Lung (tissue), 12 donors: ENCODE results near the gene JADE1. TPM values are rescaled to one million over a fixed set of nuclear protein-coding genes. Genes with fewer than 3 reads are reported as not detected.

Experiments used
- ATAC-seq: fragments of 200-7000 bp; cut with Tn5 transposase; one replicate; pipeline ENCODE4 v1.9.1; 2020; ENCODE audit warnings: moderate number of reproducible peaks; ENCODE audit not compliant: insufficient read depth, low FRiP score
- DNase-seq, 3 donors: peaks; one replicate each; pipeline ENCODE4 v3.0.0-alpha.2; 2013 to 2017
- H3K27ac ChIP-seq, 2 donors: one replicate each; pipeline ENCODE4 v1.5.1; 2013; ENCODE audit warnings: mild to moderate bottlenecking in 2 of 2, moderate library complexity in 2 of 2, control low read depth in 1 of 2, inconsistent platforms in 1 of 2, low read depth in 1 of 2, low read length in 1 of 2
- H3K27me3 ChIP-seq, 3 donors: one replicate each; pipeline ENCODE4 v1.5.1; 2013; ENCODE audit warnings: low read length in 2 of 3; ENCODE audit not compliant: control insufficient read depth in 3 of 3, insufficient read depth in 3 of 3
- H3K36me3 ChIP-seq, 4 donors: one replicate each; pipeline ENCODE4 v1.5.1; 2013; ENCODE audit warnings: low read length in 4 of 4, mild to moderate bottlenecking in 1 of 4, moderate library complexity in 1 of 4; ENCODE audit not compliant: control insufficient read depth in 4 of 4, insufficient read depth in 4 of 4
- H3K4me1 ChIP-seq, 5 donors: one replicate each; pipeline ENCODE4 v1.5.1; 2013; ENCODE audit warnings: low read length in 5 of 5, mild to moderate bottlenecking in 2 of 5, moderate library complexity in 1 of 5; ENCODE audit not compliant: control insufficient read depth in 5 of 5, insufficient read depth in 5 of 5
- H3K4me3 ChIP-seq: one replicate; pipeline ENCODE4 v1.5.1; 2013; ENCODE audit warnings: mild to moderate bottlenecking, control low read depth, moderate library complexity
- H3K9ac ChIP-seq, 2 donors: one replicate each; pipeline ENCODE4 v1.5.1; 2013; ENCODE audit warnings: low read length in 2 of 2, control low read depth in 1 of 2; ENCODE audit not compliant: insufficient read depth in 1 of 2
- H3K9me3 ChIP-seq, 4 donors: one replicate each; pipeline ENCODE4 v1.5.1; 2013; ENCODE audit warnings: low read length in 3 of 4, mild to moderate bottlenecking in 1 of 4, moderate library complexity in 1 of 4; ENCODE audit not compliant: control insufficient read depth in 4 of 4, insufficient read depth in 3 of 4
- WGBS, 2 donors: extraction: QIAGEN DNeasy Blood & Tissue Kit; methylation state at CpG; one replicate each; pipeline ENCODE4 v1.1.7; 2013; 5-methylcytosine and 5-hydroxymethylcytosine counted together
- polyA plus RNA-seq, 2 donors: library from polyadenylated mRNA; stranded (reverse); fragments of 200-250 nt; gene quantifications; one replicate each; pipeline ENCODE4 v1.2.1, GENCODE V29; 2013
- total RNA-seq, 2 donors: library from RNA; depleted of rRNA in 1 of 2; stranded (reverse); fragments of >200 nt in 1 of 2; gene quantifications; one replicate each; pipeline ENCODE4 v1.2.1, GENCODE V29; 2014 to 2021
- TF ChIP-seq, protein P1 (sequence below): IDR thresholded peaks from 2 replicates; pipeline ENCODE4 v1.5.1; 2012; ENCODE audit warnings: mild to moderate bottlenecking; ENCODE audit errors: control extremely low read depth, extremely low read depth
- donor health status: control.
- donor health status: control.
- donor health status: Bipolar disorder and iron deficiency.
- donor health status: healthy.
- donor health status: DM: yes; HTN: yes; CAD: no.

JADE1 gene
- total and polyA plus RNA-seq, 4 donors, result 8.9 to 46.1 (median 17.5) TPM

DNA sequence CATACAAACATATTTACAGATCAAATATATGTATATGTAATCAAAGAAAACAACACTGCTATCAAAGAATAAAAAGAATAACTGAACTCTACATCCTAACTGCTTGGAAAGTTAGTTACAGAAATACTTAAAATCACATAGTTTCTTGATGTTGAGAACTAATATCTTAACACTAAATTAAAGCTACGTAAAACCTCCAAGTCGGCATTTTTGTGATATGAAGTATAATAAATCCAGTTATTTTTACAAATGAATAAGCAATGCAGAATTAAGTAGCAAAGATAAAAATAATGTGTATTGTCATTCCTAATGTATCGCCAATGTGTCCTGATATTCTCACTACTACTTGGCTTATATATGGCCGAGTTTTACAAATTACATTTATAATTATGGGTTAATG is 68.4 kb downstream of the JADE1 start:
- H3K27me3 ChIP-seq, result no peaks in the 10 kb centered on the region
- H3K9me3 ChIP-seq, result no peaks in the 10 kb centered on the region
- no peaks in the 10 kb centered on the region for H3K4me1 ChIP-seq
- TF ChIP-seq, protein P1, sequence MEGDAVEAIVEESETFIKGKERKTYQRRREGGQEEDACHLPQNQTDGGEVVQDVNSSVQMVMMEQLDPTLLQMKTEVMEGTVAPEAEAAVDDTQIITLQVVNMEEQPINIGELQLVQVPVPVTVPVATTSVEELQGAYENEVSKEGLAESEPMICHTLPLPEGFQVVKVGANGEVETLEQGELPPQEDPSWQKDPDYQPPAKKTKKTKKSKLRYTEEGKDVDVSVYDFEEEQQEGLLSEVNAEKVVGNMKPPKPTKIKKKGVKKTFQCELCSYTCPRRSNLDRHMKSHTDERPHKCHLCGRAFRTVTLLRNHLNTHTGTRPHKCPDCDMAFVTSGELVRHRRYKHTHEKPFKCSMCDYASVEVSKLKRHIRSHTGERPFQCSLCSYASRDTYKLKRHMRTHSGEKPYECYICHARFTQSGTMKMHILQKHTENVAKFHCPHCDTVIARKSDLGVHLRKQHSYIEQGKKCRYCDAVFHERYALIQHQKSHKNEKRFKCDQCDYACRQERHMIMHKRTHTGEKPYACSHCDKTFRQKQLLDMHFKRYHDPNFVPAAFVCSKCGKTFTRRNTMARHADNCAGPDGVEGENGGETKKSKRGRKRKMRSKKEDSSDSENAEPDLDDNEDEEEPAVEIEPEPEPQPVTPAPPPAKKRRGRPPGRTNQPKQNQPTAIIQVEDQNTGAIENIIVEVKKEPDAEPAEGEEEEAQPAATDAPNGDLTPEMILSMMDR, result no peak
- no peak for ATAC-seq
- no peak overlapping the region for H3K9ac ChIP-seq
- WGBS, 2 donors, result 93% methylated on average over 4 of the region's 4 CpGs
- no peak overlapping the region for H3K27ac ChIP-seq
- no peak for DNase-seq
- H3K4me3 ChIP-seq, result no peak overlapping the region
- H3K36me3 ChIP-seq, result peaks cover 0 to 5% (median under 1%) of the 10 kb centered on the region in 4 donors

DNA sequence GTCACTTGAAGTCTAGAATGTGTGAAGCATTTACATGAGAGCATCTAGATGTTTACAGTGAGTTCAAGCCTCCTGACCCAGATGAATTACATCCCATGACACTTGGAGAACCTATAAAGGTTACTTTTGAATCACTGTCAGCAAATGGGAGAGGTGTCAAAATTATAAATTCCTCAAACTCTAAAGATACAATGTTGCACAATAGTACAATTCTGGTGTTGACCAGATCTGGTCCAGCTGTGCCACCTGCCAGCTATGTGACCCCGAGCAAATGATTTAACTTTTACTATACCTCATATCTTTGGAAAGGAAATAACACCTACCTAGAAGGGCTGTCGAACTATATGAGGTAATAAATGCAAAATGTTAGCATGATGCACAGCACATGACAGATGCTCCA is 69.8 kb downstream of the JADE1 start:
- no peak for DNase-seq
- peaks cover 0 to 3% (median 1%) of the 10 kb centered on the region in 4 donors for H3K36me3 ChIP-seq
- no peak overlapping the region for H3K9ac ChIP-seq
- no peaks in the 10 kb centered on the region for H3K9me3 ChIP-seq
- no peaks in the 10 kb centered on the region for H3K4me1 ChIP-seq
- WGBS, 2 donors, result 87 to 88% methylated on average over 2 of the region's 2 CpGs
- H3K4me3 ChIP-seq, result no peak overlapping the region
- TF ChIP-seq, protein P1, result no peak
- H3K27ac ChIP-seq, result no peak overlapping the region
- no peaks in the 10 kb centered on the region for H3K27me3 ChIP-seq
- ATAC-seq, result no peak

DNA sequence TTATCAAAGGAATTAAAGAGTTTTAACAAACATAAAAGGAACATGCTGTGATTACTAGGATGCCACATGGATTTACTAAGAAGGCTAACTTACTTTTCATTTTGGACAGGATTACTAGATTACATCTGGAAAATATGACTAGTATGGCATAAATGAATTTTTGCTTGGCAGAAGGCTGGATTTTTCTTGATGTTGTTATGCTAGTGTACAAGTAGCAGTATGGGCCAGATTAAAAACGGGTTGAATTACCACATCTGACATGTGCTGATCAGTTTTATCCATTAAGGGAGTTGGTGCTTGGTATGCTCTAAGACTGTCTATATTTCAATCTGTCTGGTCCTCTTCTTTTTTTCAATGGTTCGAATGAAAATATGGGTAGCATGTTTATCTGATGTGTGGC is 70.5 kb downstream of the JADE1 start:
- DNase-seq, result no peak
- H3K4me1 ChIP-seq, result no peaks in the 10 kb centered on the region
- H3K9ac ChIP-seq, result no peak overlapping the region
- ATAC-seq, result no peak
- no peak overlapping the region for H3K4me3 ChIP-seq
- no peaks in the 10 kb centered on the region for H3K9me3 ChIP-seq
- TF ChIP-seq, protein P1, result no peak
- no peaks in the 10 kb centered on the region for H3K27me3 ChIP-seq
- no peak overlapping the region for H3K27ac ChIP-seq
- 86 to 87% methylated on average over 2 of the region's 2 CpGs for WGBS, 2 donors
- peaks cover 0 to 2% (median 0%) of the 10 kb centered on the region in 4 donors for H3K36me3 ChIP-seq

DNA sequence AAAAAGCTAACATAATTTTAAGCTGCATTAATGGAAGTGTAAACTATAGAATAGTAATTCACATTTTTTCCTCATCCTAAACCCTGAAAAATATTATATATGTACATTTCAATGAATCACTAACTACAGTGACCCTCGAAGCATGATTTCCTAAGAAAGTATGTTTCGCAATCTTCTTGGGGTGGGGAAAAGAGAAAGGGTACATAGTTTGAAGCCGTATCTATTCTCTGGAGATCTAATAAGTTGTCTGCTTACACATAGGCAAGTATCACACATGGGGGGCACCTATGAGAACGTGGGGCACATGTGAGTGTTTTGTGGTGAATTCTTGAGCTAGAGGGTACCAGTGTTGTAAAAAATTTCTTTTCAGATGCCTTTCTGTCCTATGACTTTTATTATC is 71.2 kb downstream of the JADE1 start:
- Histone ChIP-seq H3K9ac (no peak overlapping the region), H3K4me3 (no peak overlapping the region), H3K27ac (no peak overlapping the region), H3K9me3 (no peaks in the 10 kb centered on the region), H3K27me3 (no peaks in the 10 kb centered on the region), H3K36me3 (peaks cover 0 to 2% (median 0%) of the 10 kb centered on the region in 4 donors), H3K4me1 (no peaks in the 10 kb centered on the region)
- ATAC-seq, result no peak
- TF ChIP-seq, protein P1, result no peak
- DNase-seq, result peak in 2 of 3 donors; percentile 10 to 18
- WGBS, 2 donors, result 60 to 65% methylated on average over 4 of the region's 4 CpGs
